Fibroblast of lung (primary cell): ENCODE data around the gene CCM2. TPM values are rescaled to one million over a fixed set of nuclear protein-coding genes. Genes with fewer than 3 reads are reported as not detected.

ENCODE experiments used
- DNase-seq, 2 donors: peaks; one replicate each; pipeline versions ENCODE4 v3.0.0 to v3.0.0-alpha.2; 2010; ENCODE audit warnings: low read depth in 2 of 2
- H2AFZ ChIP-seq: 2 replicates; pipeline ENCODE4 v1.5.1; 2012; ENCODE audit warnings: low read length, control low read depth, inconsistent platforms
- H3K27ac ChIP-seq: 2 replicates; pipeline ENCODE4 v1.5.1; 2011; ENCODE audit warnings: low read length, control low read depth; ENCODE audit not compliant: insufficient read depth
- H3K27me3 ChIP-seq: 2 replicates; pipeline ENCODE4 v1.5.1; 2011; ENCODE audit warnings: mild to moderate bottlenecking, low read length; ENCODE audit not compliant: control insufficient read depth, insufficient read depth
- H3K36me3 ChIP-seq: 2 replicates; pipeline ENCODE4 v1.5.1; 2011; ENCODE audit warnings: low read length; ENCODE audit not compliant: control insufficient read depth, insufficient read depth
- H3K4me1 ChIP-seq: 2 replicates; pipeline ENCODE4 v1.5.1; 2011; ENCODE audit warnings: low read length; ENCODE audit not compliant: control insufficient read depth, insufficient read depth; ENCODE audit errors: extremely low read depth
- H3K4me2 ChIP-seq: 2 replicates; pipeline ENCODE4 v1.5.1; 2011; ENCODE audit warnings: low read length, control low read depth; ENCODE audit not compliant: insufficient read depth; ENCODE audit errors: extremely low read depth
- H3K4me3 ChIP-seq, 4 experiments: fragments of 200-600 bp in 1 of 4; sonication (generic) in 1 of 4; replicated peaks in 1 of 4; 2 replicates each; pipeline ENCODE4 v1.5.1; 2011 to 2016; ENCODE audit warnings: low read length in 4 of 4, low read depth in 3 of 4, mild to moderate bottlenecking in 3 of 4, control low read depth in 2 of 4, inconsistent platforms in 1 of 4, mixed read lengths in 1 of 4; ENCODE audit not compliant: insufficient read depth in 1 of 4; ENCODE audit errors: control extremely low read depth in 1 of 4
- H3K79me2 ChIP-seq: 2 replicates; pipeline ENCODE4 v1.5.1; 2012; ENCODE audit warnings: mild to moderate bottlenecking, low read length, inconsistent platforms; ENCODE audit not compliant: control insufficient read depth, insufficient read depth
- H3K9ac ChIP-seq: 2 replicates; pipeline ENCODE4 v1.5.1; 2011; ENCODE audit warnings: mild to moderate bottlenecking, low read length, control low read depth; ENCODE audit not compliant: insufficient read depth
- H3K9me3 ChIP-seq: 2 replicates; pipeline ENCODE4 v1.5.1; 2012; ENCODE audit warnings: low read depth, low read length; ENCODE audit not compliant: control insufficient read depth, insufficient read depth
- H4K20me1 ChIP-seq: 2 replicates; pipeline ENCODE4 v1.5.1; 2011; ENCODE audit warnings: low read length; ENCODE audit not compliant: control insufficient read depth, insufficient read depth; ENCODE audit errors: extremely low read depth
- CTCF ChIP-seq, 2 donors: IDR thresholded peaks in 1 of 2; conservative IDR thresholded peaks in 1 of 2; 1 replicate in 1 of 2; 2 replicates in 1 of 2; pipeline ENCODE4 v1.5.1; 2011 to 2012; ENCODE audit warnings: low read length in 2 of 2, control low read depth in 1 of 2, inconsistent platforms in 1 of 2, low read depth in 1 of 2, mild to moderate bottlenecking in 1 of 2
- EZH2 ChIP-seq: IDR thresholded peaks from 2 replicates; pipeline ENCODE4 v1.5.1; 2012; ENCODE audit warnings: low read length, control low read depth, mild to moderate bottlenecking; ENCODE audit errors: missing control alignments
- polyA plus RNA-seq, 2 donors: library from polyadenylated mRNA; depleted of rRNA in 1 of 2; stranded (reverse) in 1 of 2; unstranded in 1 of 2; fragments of >200 nt; gene quantifications; 2 replicates each; pipeline ENCODE4 v1.2.1, GENCODE V29; 2011 to 2012; ENCODE audit warnings: missing spikeins in 1 of 2
- total RNA-seq: library from RNA; depleted of rRNA; stranded (reverse); fragments of >200 nt; gene quantifications from 2 replicates; pipeline ENCODE4 v1.2.1, GENCODE V29; 2014

Gene CCM2
- total and polyA plus RNA-seq, 2 donors (not counting 1 experiment from before 2014, with no cell fraction given): 27.8 to 52.4 TPM

GRCh38 chr7:44956157-44956766 lies 43.7 kb upstream of the CCM2 start:
- H3K36me3 ChIP-seq: no peaks in the 10 kb centered on the region
- H3K4me1 ChIP-seq: no peaks in the 10 kb centered on the region
- H4K20me1 ChIP-seq: no peaks in the 10 kb centered on the region
- no peak for DNase-seq
- H3K9me3 ChIP-seq: no peaks in the 10 kb centered on the region
- no peak overlapping the region for H3K27ac ChIP-seq
- H3K27me3 ChIP-seq: peaks cover 2% of the 10 kb centered on the region
- TF ChIP-seq CTCF (conservative IDR thresholded peaks at IDR 0.05 in 1 of 2, IDR thresholded peaks at IDR 0.05 in 1 of 2; ENCODE audit: low read depth in 1 of 2, low read length in 2 of 2) (no peak), EZH2 (no peak)
- no peaks in the 10 kb centered on the region for H3K79me2 ChIP-seq
- no peak overlapping the region for H2AFZ ChIP-seq
- H3K4me3 ChIP-seq: no peak overlapping the region
- no peak overlapping the region for H3K9ac ChIP-seq
- H3K4me2 ChIP-seq: no peak overlapping the region

DNA sequence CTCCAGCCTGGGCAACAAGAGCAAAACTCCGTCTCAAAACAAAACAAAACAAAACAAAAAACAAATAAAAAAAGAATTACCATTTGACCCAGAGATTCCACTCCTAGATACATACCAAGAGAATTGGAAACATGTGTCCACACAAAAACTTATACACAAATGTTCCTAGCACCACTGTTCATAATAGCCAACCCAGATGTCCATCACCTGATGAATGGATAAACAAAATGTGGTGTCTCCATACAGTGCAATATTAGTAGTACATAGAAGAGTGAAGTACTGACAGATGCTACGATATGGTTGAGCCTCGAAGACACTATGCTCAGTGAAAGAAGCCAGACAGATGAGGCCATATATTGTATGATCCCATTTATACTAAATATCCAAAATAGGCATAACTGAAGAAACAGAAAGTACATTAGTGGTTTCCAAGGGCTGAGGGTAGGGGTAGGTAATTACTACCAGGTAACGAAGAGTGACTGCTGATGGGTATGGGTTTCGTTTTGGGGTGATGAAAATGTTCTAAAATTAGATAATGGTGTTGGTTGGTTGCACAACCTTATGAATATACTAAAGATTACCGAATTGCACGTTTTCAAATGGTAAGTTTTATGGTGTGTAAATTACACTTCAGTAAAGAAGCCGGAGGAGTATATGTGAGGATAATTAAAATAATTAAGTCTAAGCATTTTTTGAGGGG lies 41.2 kb upstream of the CCM2 start:
- no peak overlapping the region for H2AFZ ChIP-seq
- TF ChIP-seq EZH2 (no peak), CTCF (conservative IDR thresholded peaks at IDR 0.05 in 1 of 2, IDR thresholded peaks at IDR 0.05 in 1 of 2; ENCODE audit: low read depth in 1 of 2, low read length in 2 of 2) (no peak)
- no peak overlapping the region for H3K27ac ChIP-seq
- H3K4me2 ChIP-seq: no peak overlapping the region
- no peaks in the 10 kb centered on the region for H4K20me1 ChIP-seq
- H3K36me3 ChIP-seq: no peaks in the 10 kb centered on the region
- H3K4me1 ChIP-seq: no peaks in the 10 kb centered on the region
- H3K9ac ChIP-seq: no peak overlapping the region
- H3K79me2 ChIP-seq: no peaks in the 10 kb centered on the region
- H3K4me3 ChIP-seq: no peak overlapping the region
- no peaks in the 10 kb centered on the region for H3K9me3 ChIP-seq
- peaks cover 6% of the 10 kb centered on the region for H3K27me3 ChIP-seq
- DNase-seq: no peak

DNA sequence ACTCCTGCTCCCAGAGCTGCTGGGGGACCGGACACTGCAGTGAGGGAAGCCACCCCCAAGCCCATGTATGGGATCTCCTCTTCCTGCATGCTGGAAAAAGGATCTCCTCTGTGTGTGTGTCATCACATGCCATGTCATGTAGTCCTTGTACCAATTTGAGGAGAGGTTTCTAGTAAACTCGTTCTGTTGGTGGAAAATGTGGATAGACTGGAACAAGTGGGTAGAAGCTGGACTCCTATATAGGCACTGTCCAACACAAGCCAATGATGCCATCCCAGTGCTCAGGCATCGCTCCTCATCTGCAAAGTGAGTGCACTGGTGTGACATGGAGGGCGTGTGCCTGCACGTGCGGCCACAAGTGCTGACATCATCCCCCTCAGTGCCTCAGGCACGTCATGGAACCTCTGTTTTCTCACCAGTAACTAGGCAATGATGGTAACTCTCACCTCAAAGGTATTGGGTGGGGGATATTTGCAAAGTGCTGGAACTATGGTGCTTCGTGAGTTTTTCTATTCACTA lies 40.5 kb upstream of the CCM2 start:
- H3K27me3 ChIP-seq: peaks cover 6% of the 10 kb centered on the region
- H3K9ac ChIP-seq: no peak overlapping the region
- no peak overlapping the region for H3K4me3 ChIP-seq
- peak in 1 of 2 donors; percentile 4 for DNase-seq
- no peaks in the 10 kb centered on the region for H3K4me1 ChIP-seq
- H3K27ac ChIP-seq: no peak overlapping the region
- no peak overlapping the region for H2AFZ ChIP-seq
- H3K79me2 ChIP-seq: no peaks in the 10 kb centered on the region
- no peaks in the 10 kb centered on the region for H4K20me1 ChIP-seq
- no peaks in the 10 kb centered on the region for H3K36me3 ChIP-seq
- TF ChIP-seq CTCF (conservative IDR thresholded peaks at IDR 0.05 in 1 of 2, IDR thresholded peaks at IDR 0.05 in 1 of 2; ENCODE audit: low read depth in 1 of 2, low read length in 2 of 2): no peak
- TF ChIP-seq EZH2: no peak
- H3K9me3 ChIP-seq: no peaks in the 10 kb centered on the region
- H3K4me2 ChIP-seq: no peak overlapping the region
